HK-2 (cell line): ENCODE data around the gene BICRA.
A peak's percentile ranks its signal among the peaks of the same experiment; 100 is the strongest.
"Not testable (repeated sequence)": the region's sequence is repeated elsewhere in the genome, so short reads cannot be mapped to it uniquely, and the experiment has no call there.

Experiments used
- DNase-seq: peaks from one replicate; pipeline ENCODE4 v3.0.0-alpha.2; 2018; ENCODE audit not compliant: unreplicated experiment

Gene BICRA

GRCh38 chr19:47630594-47630993 lies 21.7 kb downstream of the BICRA start:
- no peak for DNase-seq

GRCh38 chr19:47631681-47632446 lies 22.9 kb downstream of the BICRA start:
- DNase-seq, result no peak

GRCh38 chr19:47633517-47633916 lies 24.6 kb downstream of the BICRA start:
- DNase-seq, result no peak

GRCh38 chr19:47633996-47634395 lies 25.1 kb downstream of the BICRA start:
- DNase-seq, result no peak

GRCh38 chr19:47635152-47635754 lies 26.3 kb downstream of the BICRA start:
- not testable (repeated sequence) for DNase-seq

- no peak for DNase-seq
Measured at GRCh38 chr19:47637550-47637949, 28.6 kb downstream of the BICRA start.

GRCh38 chr19:47641891-47642485 lies 33.1 kb downstream of the BICRA start:
- no peak for DNase-seq

- DNase-seq, result no peak
Measured at GRCh38 chr19:47643281-47643680, 34.3 kb downstream of the BICRA start.

- no peak for DNase-seq
Measured at GRCh38 chr19:47644199-47644598, 35.3 kb downstream of the BICRA start.

GRCh38 chr19:47644743-47645482 lies 36.0 kb downstream of the BICRA start:
- peak; percentile 42 for DNase-seq

- no peak for DNase-seq
Measured at GRCh38 chr19:47646924-47647323, 38.0 kb downstream of the BICRA start.

GRCh38 chr19:47649588-47649987 lies 40.7 kb downstream of the BICRA start:
- DNase-seq, result no peak

- no peak for DNase-seq
Measured at GRCh38 chr19:47650700-47651099, 41.8 kb downstream of the BICRA start.

GRCh38 chr19:47651132-47651531 lies 42.2 kb downstream of the BICRA start:
- DNase-seq, result no peak

GRCh38 chr19:47651691-47652090 lies 42.8 kb downstream of the BICRA start:
- no peak for DNase-seq

GRCh38 chr19:47652285-47652684 lies 43.4 kb downstream of the BICRA start:
- DNase-seq, result no peak

GRCh38 chr19:47653856-47654255 lies 44.9 kb downstream of the BICRA start:
- no peak for DNase-seq

- no peak for DNase-seq
Measured at GRCh38 chr19:47657719-47658118, 48.8 kb downstream of the BICRA start.

GRCh38 chr19:47658431-47659348 lies 49.8 kb downstream of the BICRA start:
- no peak for DNase-seq

GRCh38 chr19:47660435-47660832 lies 51.5 kb downstream of the BICRA start:
- DNase-seq, result no peak

- no peak for DNase-seq
Measured at GRCh38 chr19:47661161-47661560, 52.2 kb downstream of the BICRA start.
